A549 (cell line): ENCODE data around the gene SUPT3H. TPM values are rescaled to one million over a fixed set of nuclear protein-coding genes. Genes with fewer than 3 reads are reported as not detected.

Experiments used
- ATAC-seq, 2 experiments: fragments of 200-7000 bp in 1 of 2; fragments of >200 bp in 1 of 2; cut with Nextera tagmentation in 1 of 2; cut with Tn5 transposase in 1 of 2; 3 replicates each; pipeline versions ENCODE4 v1.8.0 to v1.9.1; 2018 to 2020; ENCODE audit warnings: mild to moderate bottlenecking in 1 of 2, moderate library complexity in 1 of 2
- CTCF ChIA-PET: fragments of 300-600 bp; sonication (Branson Sonifier 250); formaldehyde crosslinking; extraction: SDS; loops from one replicate; lab custom pipeline; 2021; ENCODE audit warnings: antibody characterized with exemption, inconsistent platforms; lab: Yijun Ruan, JAX
- POLR2A ChIA-PET: fragments of 350-600 bp; formaldehyde crosslinking; extraction: SDS; loops from one replicate; lab custom pipeline; 2021; ENCODE audit warnings: antibody characterized with exemption, inconsistent platforms; lab: Yijun Ruan, JAX
- DNase-seq, 2 experiments: peaks; one replicate each; pipeline versions ENCODE4 v3.0.0 to v3.0.0-alpha.2; 2011 to 2016; ENCODE audit warnings: low read depth in 1 of 2, low spot score in 1 of 2
- FAIRE-seq: peaks from 2 replicates; lab custom pipeline; 2011; peaks lifted over from hg19 to GRCh38; lab: Jason Lieb, UNC
- H3K27ac ChIP-seq, 2 experiments: fragments of >200 bp; sonication (Bioruptor Twin); formaldehyde crosslinking; 3 replicates each; pipeline ENCODE4 v1.5.1; 2016 to 2017
- H3K4me1 ChIP-seq: fragments of >200 bp; sonication (Bioruptor Twin); formaldehyde crosslinking; 3 replicates; pipeline ENCODE4 v1.6.1; 2016
- H3K4me2 ChIP-seq: fragments of >200 bp; sonication (Bioruptor Twin); formaldehyde crosslinking; 3 replicates; pipeline ENCODE4 v1.6.1; 2016
- H3K4me3 ChIP-seq: fragments of >200 bp; sonication (Bioruptor Twin); formaldehyde crosslinking; 3 replicates; pipeline ENCODE4 v1.5.1; 2016
- H3K9me3 ChIP-seq: fragments of >200 bp; sonication (Bioruptor Twin); formaldehyde crosslinking; 3 replicates; pipeline ENCODE4 v1.6.1; 2016
- CEBPB ChIP-seq, 2 experiments: fragments of >200 bp in 1 of 2; sonication (Bioruptor Twin) in 1 of 2; formaldehyde crosslinking in 1 of 2; IDR thresholded peaks; 2 replicates each; pipeline ENCODE4 v1.6.1; 2012 to 2016
- ELK1 ChIP-seq: fragments of 150-350 bp; IDR thresholded peaks from 2 replicates; pipeline ENCODE4 v1.6.1; 2014; ENCODE audit warnings: low read depth, mild to moderate bottlenecking, low read length
- HDAC2 ChIP-seq: fragments of 200-600 bp; sonication (generic); IDR thresholded peaks from 2 replicates; pipeline ENCODE4 v1.6.1; 2016
- HMGXB4 ChIP-seq: fragments of 250-450 bp; sonication (Bioruptor Pico); IDR thresholded peaks from 2 replicates; pipeline ENCODE4 v1.5.0; 2021; ENCODE audit warnings: mild to moderate bottlenecking, moderate library complexity, borderline replicate concordance
- HOXA7 ChIP-seq: fragments of 250-450 bp; sonication (Bioruptor Pico); IDR thresholded peaks from 2 replicates; pipeline ENCODE4 v1.5.0; 2020; ENCODE audit warnings: mild to moderate bottlenecking, moderate library complexity
- KDM5A ChIP-seq: fragments of 200-600 bp; sonication (generic); IDR thresholded peaks from 2 replicates; pipeline ENCODE4 v1.6.1; 2016; ENCODE audit warnings: antibody characterized with exemption, mild to moderate bottlenecking
- MYC ChIP-seq: IDR thresholded peaks from 2 replicates; pipeline ENCODE4 v1.6.1; 2012; ENCODE audit warnings: mild to moderate bottlenecking, inconsistent platforms, low read length, improper control_type of control experiment, borderline replicate concordance
- PHF8 ChIP-seq: fragments of 200-600 bp; sonication (generic); IDR thresholded peaks from 2 replicates; pipeline ENCODE4 v1.6.1; 2016; ENCODE audit warnings: low read depth, mild to moderate bottlenecking, antibody characterized with exemption, moderate library complexity, borderline replicate concordance
- WGBS: methylation state at CpG from one replicate; pipeline ENCODE4 v1.1.6; 2017; ENCODE audit errors: missing lambda C conversion rate; 5-methylcytosine and 5-hydroxymethylcytosine counted together
- polyA plus RNA-seq, 4 experiments: library from polyadenylated mRNA; depleted of rRNA in 3 of 4; stranded (reverse); fragments of >200 nt; fragmentation: RNase III in 1 of 4; extraction: RNeasy Plus Mini Kit Qiagen cat#74134 plus additional on column Dnase treatment in 1 of 4; gene quantifications; 2 replicates in 3 of 4; 3 replicates in 1 of 4; pipeline ENCODE4 v1.2.3, GENCODE V29; 2011 to 2017
- small RNA-seq, 6 experiments: library from RNA; depleted of rRNA; stranded (forward); fragments of <200 nt; gene quantifications; one replicate each; pipeline ENCODE3, GENCODE V24; 2012

SUPT3H gene
- polyA plus RNA-seq, 2 of the 4 experiments (the other 2 are of a cell fraction), result 4.3 to 6.2 TPM

- H3K9me3 ChIP-seq, result no peaks in the 10 kb centered on the region
- TF ChIP-seq ELK1, result no peak
- TF ChIP-seq KDM5A, result no peak
- TF ChIP-seq PHF8, result no peak
- TF ChIP-seq MYC, result no peak
- no peak for TF ChIP-seq HDAC2
- TF ChIP-seq CEBPB (IDR thresholded peaks at IDR 0.05), result no peak
- TF ChIP-seq HMGXB4, result no peak
- TF ChIP-seq HOXA7 (CRISPR knock-in tag), result no peak
- TF ChIP-seq, all 56 proteins: peak for 0
- FAIRE-seq (no peak), ATAC-seq (no peak), DNase-seq (no peak)
- no peaks in the 10 kb centered on the region for H3K4me1 ChIP-seq
- H3K4me2 ChIP-seq, result no peak overlapping the region
- CTCF ChIA-PET, result no interaction called here
- H3K27ac ChIP-seq, result no peak overlapping the region
- no peak overlapping the region for H3K4me3 ChIP-seq
- 53% methylated on average over 8 of the region's 8 CpGs for WGBS
- POLR2A ChIA-PET, result no interaction called here
Measured at GRCh38 chr6:44779130-44779826, 598.5 kb downstream of the SUPT3H start.

Small RNAs within 50 kb of the gene (small RNA-seq; reads per million reads assigned to genes)
- gene MIR586, result 0 reads per million in 6 experiments

Other genes with a start within 250 kb of the SUPT3H start
- gene RUNX2, start 49.6 kb downstream of the SUPT3H start, polyA plus RNA-seq (2011; rRNA removed), result 0.13 and 0.36 TPM in 2 replicates
- 0.83 to 0.94 TPM (median 0.83 TPM) in 3 replicates for gene RUNX2, start 49.6 kb downstream of the SUPT3H start, polyA plus RNA-seq (2017; fragmentation: RNase III; extraction: RNeasy Plus Mini Kit Qiagen cat#74134 plus additional on column Dnase treatment)